Pancreas (tissue), 10 donors: ENCODE results near the gene ABCA5. TPM values are rescaled to one million over a fixed set of nuclear protein-coding genes. Genes with fewer than 3 reads are reported as not detected.

ENCODE experiments used
- ATAC-seq, 4 donors: fragments of 200-7000 bp; cut with Tn5 transposase; one replicate each; pipeline versions ENCODE4 v1.8.0 to v1.9.1; 2020; ENCODE audit warnings: mild to moderate bottlenecking in 4 of 4, moderate library complexity in 4 of 4
- DNase-seq, 6 donors: peaks; one replicate each; pipeline ENCODE4 v3.0.0-alpha.2; 2020
- FAIRE-seq: peaks from 2 replicates; lab custom pipeline; 2012; peaks lifted over from hg19 to GRCh38; lab: Jason Lieb, UNC
- H3K27ac ChIP-seq, 4 donors: fragments of 200-600 bp; sonication (generic); 1 replicate in 3 of 4; 2 replicates in 1 of 4; pipeline versions ENCODE4 v1.5.0 to v1.8.0; 2020
- H3K27me3 ChIP-seq, 4 donors: fragments of 200-600 bp; one replicate each; pipeline ENCODE4 v1.8.0; 2021
- H3K36me3 ChIP-seq, 3 donors: fragments of 200-600 bp; sonication (generic) in 1 of 3; one replicate each; pipeline versions ENCODE4 v1.5.0 to v1.8.0; 2020 to 2021
- H3K4me1 ChIP-seq, 3 donors: fragments of 200-600 bp; one replicate each; pipeline ENCODE4 v1.8.0; 2021
- H3K4me3 ChIP-seq, 4 donors: fragments of 200-600 bp; sonication (generic) in 2 of 4; one replicate each; pipeline versions ENCODE4 v1.5.0 to v1.8.0; 2020 to 2021
- H3K9me3 ChIP-seq, 4 donors: fragments of 200-600 bp; one replicate each; pipeline ENCODE4 v1.8.0; 2021
- WGBS, 2 donors: extraction: QIAGEN DNeasy Blood & Tissue Kit; methylation state at CpG; one replicate each; pipeline ENCODE4 v1.1.7; 2013; 5-methylcytosine and 5-hydroxymethylcytosine counted together
- intact Hi-C, 3 donors: fragments of 100-400 bp; cut with DNase I; formaldehyde crosslinking; loops; one replicate each; pipeline versions ENCODE4 v1.11.1 to v1.14.2; 2022
- polyA plus RNA-seq, 2 donors: library from polyadenylated mRNA; stranded (reverse); fragments of 200-250 nt; gene quantifications; one replicate each; pipeline ENCODE4 v1.2.3, GENCODE V29; 2013
- total RNA-seq, 6 donors: library from RNA; stranded (reverse); fragmentation: NEBNext Ultra II Directional in 4 of 6; extraction: Animal tissue kit (Norgen Biotek cat#: 25700) in 4 of 6; gene quantifications; one replicate each; pipeline versions ENCODE4 v1.2.1 to v1.2.4, GENCODE V29; 2021 to 2023
- TF ChIP-seq, protein P1 (sequence below), 4 donors: fragments of 200-600 bp; sonication (generic) in 3 of 4; IDR thresholded peaks; one replicate each; pipeline versions ENCODE4 v1.5.0 to v1.8.0; 2021; ENCODE audit warnings: antibody characterized with exemption in 4 of 4
- donor health status: healthy with polysubstance abuse.
- donor health status: DM: no; HTN: no; CAD: no; lungs with moderate emphysema.
- donor health status: DM: no; HTN: no; CAD: no.
- donor health status: control.
- donor health status: control.
- donor health status: Bipolar disorder and iron deficiency.
- donor health status: DM: yes; HTN: yes; CAD: no.
- donor health status: DM: no; HTN: no; CAD: no.
- donor health status: DM: no; HTN: no; CAD: no.
- donor health status: DM: yes; HTN: yes; CAD: no.

The ABCA5 gene
- total and polyA plus RNA-seq, 8 donors, result 20.7 to 55.9 (median 37.7) TPM

DNA sequence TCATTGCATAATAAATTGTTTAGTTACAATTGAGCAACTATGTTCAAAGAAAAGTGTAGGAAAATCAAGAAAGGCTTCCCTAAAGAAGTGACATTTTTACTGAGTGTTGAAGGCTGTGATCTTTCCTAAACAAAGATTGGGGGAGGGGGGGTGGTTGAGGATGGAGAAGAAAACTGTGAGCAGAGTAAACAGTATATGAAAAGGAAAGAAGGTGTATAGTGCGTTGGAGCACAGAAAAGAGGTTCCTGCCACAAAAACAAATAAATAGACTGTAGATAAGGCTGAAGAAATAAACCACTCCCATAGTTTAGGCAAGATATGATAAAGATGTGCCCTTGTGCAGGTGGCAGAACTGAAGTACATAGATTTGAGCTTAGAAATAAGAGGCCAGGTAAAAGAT is 106.8 kb downstream of the ABCA5 start:
- ATAC-seq (no peak), FAIRE-seq (no peak), DNase-seq (no peak)
- H3K9me3 ChIP-seq, result no peaks in the 10 kb centered on the region
- no peaks in the 10 kb centered on the region for H3K27me3 ChIP-seq
- H3K27ac ChIP-seq, result no peak overlapping the region
- WGBS, 2 donors, result 26 to 30% methylated on average over 1 of the region's 1 CpG
- TF ChIP-seq, protein P1, sequence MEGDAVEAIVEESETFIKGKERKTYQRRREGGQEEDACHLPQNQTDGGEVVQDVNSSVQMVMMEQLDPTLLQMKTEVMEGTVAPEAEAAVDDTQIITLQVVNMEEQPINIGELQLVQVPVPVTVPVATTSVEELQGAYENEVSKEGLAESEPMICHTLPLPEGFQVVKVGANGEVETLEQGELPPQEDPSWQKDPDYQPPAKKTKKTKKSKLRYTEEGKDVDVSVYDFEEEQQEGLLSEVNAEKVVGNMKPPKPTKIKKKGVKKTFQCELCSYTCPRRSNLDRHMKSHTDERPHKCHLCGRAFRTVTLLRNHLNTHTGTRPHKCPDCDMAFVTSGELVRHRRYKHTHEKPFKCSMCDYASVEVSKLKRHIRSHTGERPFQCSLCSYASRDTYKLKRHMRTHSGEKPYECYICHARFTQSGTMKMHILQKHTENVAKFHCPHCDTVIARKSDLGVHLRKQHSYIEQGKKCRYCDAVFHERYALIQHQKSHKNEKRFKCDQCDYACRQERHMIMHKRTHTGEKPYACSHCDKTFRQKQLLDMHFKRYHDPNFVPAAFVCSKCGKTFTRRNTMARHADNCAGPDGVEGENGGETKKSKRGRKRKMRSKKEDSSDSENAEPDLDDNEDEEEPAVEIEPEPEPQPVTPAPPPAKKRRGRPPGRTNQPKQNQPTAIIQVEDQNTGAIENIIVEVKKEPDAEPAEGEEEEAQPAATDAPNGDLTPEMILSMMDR (IDR thresholded peaks at IDR 0.05), result no peak
- no peak overlapping the region for H3K4me3 ChIP-seq
- no peaks in the 10 kb centered on the region for H3K4me1 ChIP-seq
- intact Hi-C loops, result no loop called here
- peaks cover 0 to 12% (median 0%) of the 10 kb centered on the region in 3 donors for H3K36me3 ChIP-seq

DNA sequence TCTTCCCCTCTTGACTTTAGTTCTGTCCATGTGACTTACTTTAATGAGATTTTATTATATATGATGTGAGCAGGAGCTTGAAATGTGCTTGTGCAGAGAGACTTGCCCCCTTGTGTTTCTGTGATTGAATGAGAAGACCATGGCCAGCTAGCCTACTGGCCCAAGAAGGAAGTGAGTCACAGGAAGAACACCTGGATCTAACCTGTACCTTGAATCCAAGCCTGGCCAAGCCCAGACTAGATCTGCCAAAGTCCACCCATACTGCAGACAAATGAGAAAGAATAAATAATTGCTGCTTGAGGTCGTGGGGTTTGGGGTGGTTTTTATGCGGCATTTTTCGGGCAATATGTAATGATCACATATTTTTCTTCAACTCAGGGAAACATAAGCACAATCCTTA is 107.9 kb downstream of the ABCA5 start:
- TF ChIP-seq, protein P1 (IDR thresholded peaks at IDR 0.05), result no peak
- Histone ChIP-seq H3K27me3 (no peaks in the 10 kb centered on the region), H3K36me3 (peaks cover 0 to 12% (median 0%) of the 10 kb centered on the region in 3 donors), H3K4me3 (no peak overlapping the region), H3K4me1 (no peaks in the 10 kb centered on the region), H3K9me3 (no peaks in the 10 kb centered on the region), H3K27ac (no peak overlapping the region)
- no peak for DNase-seq
- 79 to 81% methylated on average over 3 of the region's 3 CpGs for WGBS, 2 donors
- intact Hi-C loops, result no loop called here
- ATAC-seq, result no peak
- no peak for FAIRE-seq

DNA sequence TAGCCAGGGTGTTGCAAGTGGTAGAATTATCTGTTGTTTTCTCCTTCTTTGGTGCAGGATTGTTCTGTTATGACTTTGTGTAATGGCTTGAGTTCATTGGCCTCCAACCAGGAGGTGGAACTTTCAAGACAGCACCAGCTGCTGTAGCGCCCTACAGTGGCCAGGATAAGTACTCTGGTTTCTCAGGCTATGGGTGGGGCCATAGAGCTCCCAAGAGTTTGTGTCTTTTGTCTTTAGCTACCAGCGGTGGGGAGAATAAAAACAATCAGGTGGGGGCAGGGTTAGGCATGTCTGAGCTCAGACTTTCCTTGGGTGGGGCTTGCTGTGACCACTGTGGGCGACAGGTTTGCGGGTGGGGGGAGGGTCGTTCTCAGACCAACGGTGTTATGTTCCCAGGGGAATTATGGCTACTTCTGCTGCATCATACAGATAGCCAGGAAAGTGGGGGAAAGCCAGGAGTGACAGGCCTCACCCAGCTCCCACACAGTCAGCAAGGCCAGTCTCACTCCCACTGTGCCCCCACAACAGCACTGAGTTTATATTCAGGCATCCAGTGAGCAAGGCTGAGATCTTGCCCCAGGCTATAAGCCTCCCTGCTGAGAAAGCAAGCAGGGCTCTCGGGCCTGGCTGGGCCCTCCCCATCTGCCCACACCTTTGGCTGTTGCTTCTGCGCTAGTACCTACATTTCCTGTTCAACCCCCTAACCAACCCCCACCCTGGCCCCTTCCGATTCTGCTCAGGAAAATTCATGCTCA is 113.7 kb downstream of the ABCA5 start:
- Histone ChIP-seq H3K27me3 (no peaks in the 10 kb centered on the region), H3K36me3 (no peaks in the 10 kb centered on the region), H3K4me3 (no peak overlapping the region), H3K27ac (no peak overlapping the region), H3K9me3 (no peaks in the 10 kb centered on the region), H3K4me1 (no peaks in the 10 kb centered on the region)
- FAIRE-seq (no peak), DNase-seq (peak in 1 of 6 donors; percentile 30), ATAC-seq (no peak)
- whole genome bisulfite sequencing, 2 donors, result 95 to 97% methylated on average over 9 of the region's 9 CpGs
- intact Hi-C loops, result no loop called here
- TF ChIP-seq, protein P1 (IDR thresholded peaks at IDR 0.05), result no peak

DNA sequence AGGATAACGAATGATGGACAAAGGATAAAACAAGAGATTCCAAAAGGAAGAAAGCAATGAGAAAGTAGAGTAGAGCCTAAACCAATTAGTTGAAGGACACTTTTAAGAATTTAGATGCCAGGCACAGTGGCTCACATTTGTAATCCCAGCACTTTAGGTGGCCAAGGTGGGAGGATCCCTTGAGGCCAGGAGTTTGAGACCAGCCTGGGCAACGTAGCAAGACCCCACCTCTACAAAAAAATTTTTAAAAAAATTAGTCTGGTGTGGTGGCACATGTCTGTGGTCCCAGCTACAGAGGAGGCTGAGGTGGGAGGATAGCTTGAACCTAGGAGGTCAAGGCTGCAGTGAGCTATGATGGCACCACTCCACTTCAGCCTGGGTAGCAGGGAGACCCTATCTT is 118.3 kb downstream of the ABCA5 start:
- ATAC-seq (no peak), DNase-seq (no peak), FAIRE-seq (no peak)
- no peaks in the 10 kb centered on the region for H3K36me3 ChIP-seq
- H3K9me3 ChIP-seq, result no peaks in the 10 kb centered on the region
- no peak overlapping the region for H3K4me3 ChIP-seq
- H3K27me3 ChIP-seq, result no peaks in the 10 kb centered on the region
- H3K4me1 ChIP-seq, result no peaks in the 10 kb centered on the region
- 92 to 93% methylated on average over 2 of the region's 2 CpGs for WGBS, 2 donors
- H3K27ac ChIP-seq, result no peak overlapping the region
- intact Hi-C loops, result no loop called here
- TF ChIP-seq, protein P1 (IDR thresholded peaks at IDR 0.05), result no peak

DNA sequence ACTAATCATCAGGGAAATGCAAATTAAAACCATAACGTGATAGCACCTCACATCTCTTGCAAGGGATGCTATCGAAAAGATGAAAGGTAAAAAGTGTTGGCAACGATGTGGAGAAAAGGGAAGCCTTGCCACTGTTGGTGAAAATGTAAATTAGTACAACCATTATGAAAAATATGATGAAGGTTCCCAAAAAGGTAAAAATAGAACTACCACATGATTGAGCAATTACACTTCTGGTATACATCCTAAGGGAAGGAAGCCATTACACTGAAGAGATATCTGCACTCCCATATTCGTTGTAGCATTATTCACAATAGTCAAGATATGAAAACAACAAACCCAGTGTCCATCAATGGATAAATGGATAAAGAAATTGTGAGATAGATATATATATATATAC is 119.8 kb downstream of the ABCA5 start:
- Histone ChIP-seq H3K9me3 (no peaks in the 10 kb centered on the region), H3K4me1 (no peaks in the 10 kb centered on the region), H3K4me3 (no peak overlapping the region), H3K27ac (no peak overlapping the region), H3K36me3 (no peaks in the 10 kb centered on the region), H3K27me3 (no peaks in the 10 kb centered on the region)
- TF ChIP-seq, protein P1 (IDR thresholded peaks at IDR 0.05), result no peak
- 81 to 86% methylated on average over 4 of the region's 4 CpGs for WGBS, 2 donors
- intact Hi-C loops, result no loop called here
- ATAC-seq, result no peak
- no peak for DNase-seq
- no peak for FAIRE-seq
